Astrocyte of the spinal cord (primary cell): ENCODE data around the gene ARF1.
A peak's percentile ranks its signal among the peaks of the same experiment; 100 is the strongest.

ENCODE experiments used
- DNase-seq: peaks from one replicate; pipeline ENCODE4 v3.0.0; 2011; ENCODE audit warnings: low read depth, low spot score
- H3K4me3 ChIP-seq: 2 replicates; pipeline ENCODE4 v1.5.1; 2011; ENCODE audit warnings: low read depth, mild to moderate bottlenecking, low read length, moderate library complexity
- CTCF ChIP-seq: IDR thresholded peaks from 2 replicates; pipeline ENCODE4 v1.5.1; 2012; ENCODE audit warnings: low read depth, mild to moderate bottlenecking, low read length, inconsistent platforms
- in situ Hi-C: cut with HindIII; loops from 2 replicates; pipeline ENCODE4 v1.10.0; 2017; ENCODE audit warnings: low sequenced_read_pairs

Gene ARF1

GRCh38 chr1:228087771-228088251 is 5.3 kb downstream of the ARF1 start:
- DNase-seq = peak; percentile 60
- no peak for TF ChIP-seq CTCF
- H3K4me3 ChIP-seq = no peak overlapping the region
- in situ Hi-C loops = no loop called here

GRCh38 chr1:228088586-228089498 is 6.3 kb downstream of the ARF1 start:
- in situ Hi-C loops = no loop called here
- no peak overlapping the region for H3K4me3 ChIP-seq
- DNase-seq = no peak
- no peak for TF ChIP-seq CTCF

GRCh38 chr1:228089519-228090380 is 7.2 kb downstream of the ARF1 start:
- no peak overlapping the region for H3K4me3 ChIP-seq
- in situ Hi-C loops = no loop called here
- no peak for DNase-seq
- no peak for TF ChIP-seq CTCF

GRCh38 chr1:228090613-228091081 is 8.1 kb downstream of the ARF1 start:
- DNase-seq = peak; percentile 26
- in situ Hi-C loops = no loop called here
- no peak for TF ChIP-seq CTCF
- H3K4me3 ChIP-seq = no peak overlapping the region

GRCh38 chr1:228091084-228091483 is 8.6 kb downstream of the ARF1 start:
- TF ChIP-seq CTCF = no peak
- in situ Hi-C loops = no loop called here
- DNase-seq = no peak
- H3K4me3 ChIP-seq = no peak overlapping the region

GRCh38 chr1:228092342-228093049 is 10.0 kb downstream of the ARF1 start:
- in situ Hi-C loops = no loop called here

More at GRCh38 chr1:228092342-228093049, 10.0 kb downstream of the ARF1 start:
- no peak for TF ChIP-seq CTCF
- H3K4me3 ChIP-seq = no peak overlapping the region
- DNase-seq = no peak
